Measurements from ENCODE around the gene SNUPN.

Gene SNUPN

GRCh38 chr15:75625542-75626347 lies at the start of gene SNUPN:
SNUPN (minus strand) TSS chr15:75625725; CDS start chr15:75621051, 4,674 bp downstream.
- peak; percentile 87 for DNase-seq

DNA sequence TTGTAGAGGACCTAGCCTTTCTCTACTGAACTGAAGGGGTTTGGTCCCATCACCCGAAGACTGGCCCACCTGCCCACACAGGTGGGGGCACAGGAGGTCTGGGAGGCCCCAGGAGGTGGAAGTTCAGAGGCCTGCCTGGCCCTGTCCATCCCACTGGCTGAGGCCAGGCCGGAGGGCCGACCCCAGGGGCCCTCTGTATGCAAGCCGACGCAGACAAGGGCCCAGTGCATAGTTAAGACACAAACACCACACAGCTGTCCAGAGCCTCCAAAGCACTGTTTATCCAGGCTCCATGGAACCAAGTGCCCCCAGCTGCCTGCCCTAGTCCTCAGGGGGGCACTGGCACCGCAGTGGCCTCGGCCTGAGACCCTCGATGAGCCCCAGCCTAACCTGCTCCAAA lies 48.8 kb upstream of the SNUPN start:
- no peak for DNase-seq

DNA sequence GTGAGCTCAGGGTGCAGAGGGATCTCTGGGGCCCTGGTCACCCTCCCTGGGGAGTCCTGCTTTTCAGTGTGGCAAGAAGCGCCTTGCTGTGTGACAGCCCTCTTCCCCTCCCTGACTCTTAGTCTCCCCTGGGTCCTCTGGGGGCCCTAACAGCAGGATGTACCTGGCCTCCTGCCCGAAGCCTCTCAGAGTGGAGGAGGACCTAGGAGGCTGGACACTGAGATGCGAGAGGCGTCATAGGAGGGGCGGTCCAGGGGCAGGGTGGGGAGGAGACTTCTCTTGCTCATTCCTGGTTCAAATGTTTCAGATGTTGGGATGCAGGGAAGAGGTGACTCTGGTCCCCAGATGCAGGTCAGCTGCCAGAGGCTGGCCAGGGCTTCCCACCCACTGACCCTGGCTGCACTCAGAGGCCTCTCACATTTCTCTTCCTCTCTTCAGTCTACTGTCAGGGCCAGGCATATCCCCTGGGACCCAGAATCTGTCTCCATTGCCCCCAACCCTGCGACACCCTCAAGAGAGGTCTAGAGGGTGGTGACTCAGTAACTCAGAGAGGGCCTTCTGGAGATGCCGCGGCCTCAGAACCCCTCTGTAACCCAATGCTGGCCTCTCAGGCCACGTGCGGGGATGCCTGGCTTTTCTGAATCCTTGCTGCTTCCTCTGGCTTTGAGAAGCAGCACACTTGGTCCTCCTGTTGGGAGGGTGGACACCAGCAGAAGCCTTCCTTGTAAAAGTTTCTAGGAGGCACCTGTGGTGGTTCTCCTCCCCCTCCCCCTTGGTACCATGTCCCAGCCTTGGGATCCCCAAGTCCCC lies 48.1 kb upstream of the SNUPN start:
- DNase-seq: no peak

DNA sequence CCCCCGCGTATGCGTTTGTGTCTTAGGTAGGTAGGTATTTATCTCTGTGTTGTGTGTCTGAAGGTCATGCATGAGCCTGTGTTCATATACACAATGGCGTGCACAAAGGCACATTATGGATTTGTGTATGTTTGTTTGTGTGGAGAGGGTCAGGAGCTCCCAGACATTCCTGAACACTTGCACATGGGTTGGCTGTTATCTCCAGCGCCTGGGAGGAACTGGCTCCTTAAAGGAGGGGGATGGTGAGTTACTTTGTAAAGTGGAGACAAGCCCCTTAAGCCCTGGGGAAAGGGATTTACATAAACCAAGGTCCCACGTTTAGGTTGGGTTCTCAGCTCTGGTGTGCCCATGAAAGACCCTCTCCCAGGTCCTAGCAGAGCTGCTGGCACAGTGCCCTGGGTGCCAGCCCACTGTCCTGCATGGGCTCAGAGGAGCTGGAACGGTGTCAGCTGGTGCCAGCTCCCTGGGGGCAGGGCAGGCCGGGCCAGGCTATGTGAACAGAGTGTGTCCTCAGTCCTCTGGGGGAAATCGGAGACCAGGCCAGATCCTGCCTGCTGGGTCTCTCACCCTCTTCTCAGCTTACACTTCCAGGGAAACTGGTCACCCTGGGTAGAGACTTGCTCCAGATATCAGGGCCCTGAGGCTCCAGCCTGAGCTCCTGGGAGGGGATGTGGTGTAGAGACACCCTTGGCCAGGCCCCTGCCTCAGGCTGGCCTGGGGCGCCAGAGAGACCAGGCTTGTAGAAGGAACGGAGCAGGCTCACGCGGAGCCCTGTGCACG lies 47.3 kb upstream of the SNUPN start:
- no peak for DNase-seq

DNA sequence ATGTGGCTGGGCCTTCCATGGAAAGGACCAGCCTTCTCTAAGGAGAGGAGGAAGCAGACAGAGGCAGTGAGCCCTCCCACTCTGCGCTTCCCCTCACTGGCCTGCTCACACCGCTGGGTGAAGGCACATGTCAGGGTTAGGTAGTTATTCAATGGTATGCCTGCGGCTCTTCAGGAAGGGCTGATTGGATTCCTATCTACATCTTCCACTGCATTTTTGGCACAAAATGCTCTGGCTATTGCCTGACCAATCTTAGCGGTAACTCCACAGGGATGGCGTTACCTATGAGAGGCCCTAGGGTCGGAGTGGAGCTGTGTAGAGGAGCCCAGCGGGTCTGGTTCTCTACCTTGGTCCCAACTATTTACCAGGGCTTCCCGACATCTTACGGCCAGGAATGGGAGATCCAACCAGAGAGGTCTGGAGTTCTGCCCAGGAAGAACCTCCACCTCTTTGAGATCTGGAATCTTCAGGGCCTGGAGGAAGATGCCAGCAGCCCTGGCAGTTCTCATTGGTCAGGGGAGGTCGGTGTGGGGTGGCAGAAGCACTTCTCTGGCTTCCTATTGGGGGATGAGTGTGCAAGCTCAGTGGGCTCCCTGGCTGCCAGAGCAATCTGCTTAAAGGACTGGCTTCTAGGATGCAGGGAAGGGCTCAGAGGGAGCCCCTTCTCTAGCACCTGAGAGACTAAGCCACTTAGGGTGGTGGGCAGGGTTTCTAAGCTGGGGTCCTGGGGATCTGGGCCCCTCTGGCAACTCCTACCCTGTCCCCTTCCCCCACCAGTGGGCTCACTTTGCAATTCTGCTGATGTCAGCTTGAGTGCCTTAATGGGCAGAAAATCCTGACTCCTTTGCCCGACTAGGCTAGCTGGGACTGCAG lies 46.4 kb upstream of the SNUPN start:
- DNase-seq: no peak

DNA sequence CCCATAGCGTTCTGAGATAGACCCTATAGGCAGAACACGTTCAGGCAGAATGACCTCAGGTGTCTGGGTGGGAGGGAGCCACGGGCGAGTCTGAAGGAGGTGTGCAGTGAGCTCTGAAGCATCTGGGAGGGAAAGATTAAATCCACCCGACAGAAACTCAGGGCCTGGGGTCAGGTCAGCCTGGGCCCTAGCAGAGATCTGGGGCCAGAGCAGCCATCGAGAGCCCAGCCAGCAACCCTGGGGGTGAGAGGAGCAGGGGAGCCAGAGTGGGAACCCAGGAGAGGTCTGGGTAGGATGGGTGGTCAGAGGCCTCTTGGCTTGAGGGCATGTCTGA lies 44.3 kb upstream of the SNUPN start:
- no peak for DNase-seq

DNA sequence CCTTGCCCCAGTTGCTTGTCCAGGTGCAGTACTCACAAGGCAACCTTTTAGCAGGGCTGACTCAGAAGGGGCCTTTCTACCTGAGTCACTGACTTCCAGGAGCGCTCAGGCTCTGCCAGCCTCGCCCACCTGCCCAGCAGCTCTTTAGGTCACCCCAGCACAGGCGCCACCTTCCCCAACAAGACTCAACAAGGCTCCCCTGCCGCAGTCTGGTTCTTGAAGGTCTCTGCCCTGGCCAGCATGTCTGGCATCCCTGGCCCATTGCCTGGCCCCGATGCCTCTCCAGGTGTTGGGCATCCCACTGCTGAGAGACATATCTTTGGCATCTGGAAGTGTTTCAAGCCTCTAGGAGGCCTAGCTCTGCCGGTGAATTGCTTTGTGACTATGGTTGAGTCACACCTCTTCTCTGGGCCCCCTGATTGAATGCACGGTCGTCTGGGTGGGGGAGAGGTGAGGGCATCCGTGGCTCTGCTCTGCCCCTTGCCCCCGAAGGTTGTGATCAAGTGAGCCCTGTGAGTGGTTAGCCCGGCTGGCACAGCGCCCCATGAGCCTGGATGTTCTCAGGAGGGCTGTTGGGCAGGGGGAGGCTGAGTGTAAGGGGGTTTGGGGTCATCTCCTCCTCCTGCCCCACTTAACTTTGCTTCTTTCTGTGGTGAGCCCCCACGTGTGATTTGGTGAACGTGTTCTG lies 43.8 kb upstream of the SNUPN start:
- DNase-seq: no peak

DNA sequence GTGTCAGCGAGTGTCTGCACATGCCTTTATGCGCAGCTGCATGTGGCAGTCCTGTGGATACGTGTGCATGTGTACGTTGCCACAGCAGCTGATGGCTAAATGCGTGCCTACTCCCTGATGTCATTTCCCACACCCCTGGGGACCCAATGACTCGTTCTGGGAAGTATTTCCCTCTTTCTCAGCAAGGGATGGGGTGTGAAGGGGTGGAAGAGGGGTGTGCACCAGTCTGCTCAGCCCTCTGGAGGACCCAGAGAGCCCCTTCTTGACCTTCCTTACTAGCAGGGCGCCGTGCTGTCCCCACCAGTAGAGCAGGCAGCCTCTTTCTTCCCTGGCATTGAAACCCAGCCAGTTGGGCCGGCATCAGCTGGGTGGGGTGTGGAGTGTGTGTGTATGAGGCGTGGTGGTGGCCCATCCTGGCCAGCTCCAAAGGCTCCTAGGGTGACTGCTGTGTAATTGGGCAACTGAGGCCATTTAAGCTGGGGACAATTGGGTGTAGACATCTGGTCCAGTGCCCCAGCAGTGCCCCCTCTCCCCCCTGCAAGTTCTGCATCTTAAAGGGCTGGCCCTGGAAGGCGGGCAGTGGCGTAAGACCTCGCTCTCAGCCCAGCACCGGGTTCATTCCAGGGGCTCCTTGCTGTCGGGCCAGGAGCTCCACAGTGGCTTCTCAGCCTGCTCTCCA lies 41.4 kb upstream of the SNUPN start:
- DNase-seq: peak; percentile 2

GRCh38 chr15:75663931-75664421 lies 38.5 kb upstream of the SNUPN start:
- peak; percentile 79 for DNase-seq

DNA sequence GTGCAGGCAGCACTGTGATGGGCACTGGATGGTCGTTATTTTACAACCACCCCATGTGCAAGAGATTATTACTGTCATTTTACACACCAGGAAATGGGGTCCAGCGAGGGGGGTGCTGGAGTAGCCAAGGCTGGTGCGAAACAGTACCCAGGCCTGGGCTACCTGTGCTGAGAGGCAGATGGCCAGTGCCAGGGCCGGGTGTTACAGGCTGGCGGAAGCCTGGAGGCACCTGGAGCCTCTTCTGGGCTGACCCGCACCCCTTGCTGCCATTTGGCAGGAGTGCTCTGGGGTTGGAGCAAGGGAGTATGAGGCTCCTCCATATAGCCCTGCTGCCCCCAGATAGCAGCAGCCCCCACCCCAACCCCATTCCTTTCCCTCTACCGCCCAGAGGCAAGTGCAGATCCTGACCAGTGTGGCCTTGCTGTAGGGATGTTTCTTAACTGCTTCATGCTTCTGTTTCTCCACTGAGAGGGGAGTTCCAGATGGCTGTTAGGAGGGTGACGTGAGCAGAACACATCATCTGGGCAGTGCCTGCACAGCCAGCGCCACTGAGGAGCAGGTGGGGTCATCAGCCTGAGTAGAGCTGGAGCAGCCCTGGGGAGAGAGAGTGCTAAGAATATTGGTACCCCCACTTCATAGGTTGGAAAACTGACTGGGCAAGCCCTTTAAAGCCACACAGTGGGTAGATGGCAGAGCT lies 37.4 kb upstream of the SNUPN start:
- no peak for DNase-seq

DNA sequence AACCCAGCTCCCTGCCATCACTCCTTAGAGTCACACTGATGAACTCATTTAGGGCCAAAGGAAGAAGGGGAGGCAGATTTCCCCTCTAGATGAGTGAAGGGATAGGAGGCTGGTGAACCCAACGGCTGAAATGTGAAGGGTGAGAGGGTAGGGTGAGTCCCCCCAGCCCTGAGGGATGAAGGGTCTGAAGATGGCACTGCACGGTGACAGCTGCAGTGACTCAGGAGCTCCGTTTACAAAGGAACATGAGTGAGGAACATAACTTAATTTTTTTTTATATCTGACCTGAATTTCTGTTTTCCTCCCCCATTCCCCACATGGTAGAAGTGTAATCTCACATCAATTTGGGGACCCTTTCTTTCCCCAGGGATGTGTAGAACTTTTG lies 36.2 kb upstream of the SNUPN start:
- DNase-seq: no peak

GRCh38 chr15:75661100-75661755 lies 35.7 kb upstream of the SNUPN start:
- DNase-seq: no peak

GRCh38 chr15:75659928-75660645 lies 34.6 kb upstream of the SNUPN start:
- no peak for DNase-seq

GRCh38 chr15:75659141-75659771 lies 33.7 kb upstream of the SNUPN start:
- DNase-seq: no peak

DNA sequence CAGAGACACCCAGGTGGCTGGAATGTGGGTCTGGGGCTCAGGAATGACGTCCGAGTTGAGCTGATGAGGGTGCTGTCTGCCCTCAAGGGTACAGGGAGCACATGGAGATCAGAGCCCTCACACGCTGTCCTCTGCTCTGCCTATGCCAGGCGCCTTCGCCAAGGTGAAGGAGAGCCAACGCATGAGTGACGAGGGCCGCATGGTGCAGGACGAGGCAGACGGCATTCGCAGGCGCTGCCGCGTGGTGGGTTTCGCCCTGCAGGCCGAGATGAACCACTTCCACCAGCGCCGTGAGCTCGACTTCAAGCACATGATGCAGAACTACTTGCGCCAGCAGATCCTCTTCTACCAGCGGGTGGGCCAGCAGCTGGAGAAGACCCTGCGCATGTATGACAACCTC lies 31.3 kb upstream of the SNUPN start:
- no peak for DNase-seq

DNA sequence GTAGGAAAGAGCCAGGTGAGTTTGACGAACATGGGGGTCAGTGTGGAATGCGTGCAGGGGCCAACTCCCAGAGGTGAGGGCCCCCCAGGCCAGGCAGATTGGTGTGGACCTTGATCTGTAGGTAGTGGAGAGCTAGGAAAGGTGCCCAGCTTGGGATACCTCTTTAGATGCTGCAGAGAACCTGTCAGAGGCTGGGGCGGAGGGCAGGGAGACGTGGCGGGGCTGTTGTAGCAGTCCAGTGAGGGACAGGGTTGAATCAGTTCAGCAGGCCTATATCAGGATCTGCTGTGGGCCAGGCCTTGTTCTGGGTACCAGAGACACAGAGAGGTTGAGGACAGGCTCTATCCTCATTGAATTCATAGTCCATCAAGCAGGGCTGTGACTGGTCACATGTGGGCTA lies 30.8 kb upstream of the SNUPN start:
- no peak for DNase-seq

- DNase-seq: peak; percentile 26
These were observed 30.4 kb upstream of the SNUPN start for GRCh38 chr15:75655931-75656330.

GRCh38 chr15:75654201-75654907 lies 28.8 kb upstream of the SNUPN start:
- no peak for DNase-seq
